HG02840 (cell line): Measurements from ENCODE around the gene CD300LD.

Source experiments
- ATAC-seq: cut with Tn5 transposase; IDR thresholded peaks from one replicate; pipeline ENCODE4 v1.9.1; 2021; ENCODE audit warnings: mild to moderate bottlenecking, moderate library complexity, moderate number of reproducible peaks; ENCODE audit not compliant: unreplicated experiment, low FRiP score

The CD300LD gene

DNA sequence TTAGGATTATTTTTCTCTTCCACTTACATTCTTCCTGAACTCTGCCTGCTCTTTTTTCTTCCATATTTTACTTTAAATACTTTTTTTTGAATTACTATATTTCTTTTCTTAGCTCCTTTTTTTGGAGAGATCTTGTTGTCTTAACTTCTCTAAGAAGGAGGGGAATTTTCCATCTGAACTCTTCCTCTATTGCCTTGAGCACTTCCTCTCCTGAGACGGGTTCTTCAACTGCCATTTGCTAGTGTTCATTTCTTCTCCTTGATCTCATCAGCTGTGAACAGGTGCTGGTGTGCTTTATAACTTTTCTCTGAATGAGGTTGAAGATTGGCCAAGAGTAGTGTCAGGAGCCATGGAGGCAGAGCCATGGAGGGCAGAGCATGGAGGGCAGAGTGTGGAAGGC is 15.1 kb upstream of the CD300LD start:
- ATAC-seq: no peak

DNA sequence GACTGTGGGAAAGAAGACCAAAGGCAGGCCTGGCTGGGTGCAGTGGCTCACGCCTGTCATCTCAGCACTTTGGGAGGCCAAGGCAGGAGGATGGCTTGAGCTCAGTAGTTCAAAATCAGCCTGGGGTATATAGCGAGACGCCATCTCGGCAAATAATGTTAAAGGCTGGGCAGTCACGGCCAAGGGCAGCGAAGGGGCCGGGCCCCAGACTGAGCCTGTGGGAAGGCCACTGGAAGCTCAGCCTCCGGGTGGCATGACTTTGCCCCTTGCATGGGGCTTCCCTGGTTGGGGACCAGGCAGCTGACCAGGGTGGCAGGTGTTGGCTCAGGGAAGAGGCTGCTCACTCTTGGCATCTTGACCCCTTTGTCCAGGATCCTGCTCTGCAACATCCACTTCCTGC is 14.0 kb upstream of the CD300LD start:
- no peak for ATAC-seq

DNA sequence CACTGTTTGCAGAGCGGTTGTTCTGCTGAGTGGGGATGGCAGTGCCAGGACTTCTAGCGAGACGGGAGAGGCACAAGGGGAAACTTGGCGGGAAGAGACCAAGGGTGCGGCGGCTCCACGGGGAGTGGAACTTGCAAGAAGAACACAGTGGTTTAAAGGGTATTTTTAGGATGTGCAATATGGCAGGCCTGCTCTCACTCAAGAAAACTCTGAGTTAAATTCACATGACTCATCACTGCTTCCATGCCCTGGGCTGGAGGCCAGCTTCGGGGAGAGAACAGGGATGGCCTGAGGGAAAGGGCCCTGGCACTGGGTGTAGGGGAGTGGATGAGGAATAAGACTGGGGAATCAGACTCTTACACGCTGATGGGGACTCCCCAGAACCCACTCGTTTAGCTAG is 13.3 kb upstream of the CD300LD start:
- no peak for ATAC-seq

DNA sequence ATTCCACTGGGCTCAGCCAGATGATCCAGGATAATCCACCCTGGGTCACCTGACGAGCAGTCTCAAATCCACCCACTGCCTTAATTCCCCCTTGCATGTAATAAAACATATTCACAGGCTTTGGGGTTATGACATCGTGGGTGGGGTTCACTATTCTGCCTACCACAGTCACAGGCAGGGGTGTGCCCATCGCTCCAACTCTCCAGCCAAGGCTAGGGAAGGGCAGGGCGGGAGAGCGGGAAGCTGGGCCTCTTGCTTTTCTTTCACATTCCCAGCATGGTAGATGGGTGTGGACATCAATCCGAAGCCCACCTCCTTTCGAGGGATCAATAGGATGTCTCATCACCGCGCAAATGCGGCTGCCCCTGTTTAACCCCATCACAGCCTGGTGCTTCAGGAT is 12.7 kb upstream of the CD300LD start:
- no peak for ATAC-seq

DNA sequence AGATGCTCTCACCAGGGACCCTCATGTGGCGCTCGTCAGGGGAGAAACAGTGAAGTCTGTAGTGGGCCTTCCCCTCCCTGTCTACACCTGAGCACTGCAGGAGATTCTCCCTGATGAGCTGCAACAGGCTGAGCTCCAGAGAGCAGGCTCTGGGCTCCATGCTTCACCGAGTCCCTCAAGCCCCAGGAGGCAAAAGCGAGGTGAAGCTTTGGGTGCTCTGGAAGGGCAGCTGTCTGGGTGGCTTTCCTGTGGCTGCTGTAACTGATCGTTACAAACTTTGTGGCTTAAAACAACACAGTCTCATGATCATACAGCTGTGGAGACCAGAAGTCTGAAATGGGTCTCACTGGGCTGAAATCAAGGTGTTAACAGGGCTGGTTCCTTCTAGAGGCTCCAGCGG is 12.1 kb upstream of the CD300LD start:
- ATAC-seq: no peak

DNA sequence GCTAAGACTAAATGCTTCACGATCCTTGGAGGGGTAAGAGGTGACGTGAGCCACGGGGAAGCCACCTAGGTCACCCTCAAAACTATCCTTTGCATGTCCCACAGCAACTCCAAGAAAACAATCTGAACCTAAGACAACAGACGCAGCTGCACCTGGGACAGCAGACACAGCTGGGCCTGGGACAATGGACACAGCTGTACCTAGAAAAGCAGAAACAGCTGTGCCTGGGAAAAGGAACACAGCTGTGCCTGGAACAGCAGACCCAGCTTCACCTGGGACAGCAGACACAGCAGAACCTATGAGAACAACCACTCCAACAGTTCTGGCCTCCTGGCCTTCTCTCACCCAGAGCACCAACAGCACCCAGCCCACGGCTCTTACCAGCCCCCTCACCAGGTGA is 11.7 kb upstream of the CD300LD start:
- no peak for ATAC-seq

DNA sequence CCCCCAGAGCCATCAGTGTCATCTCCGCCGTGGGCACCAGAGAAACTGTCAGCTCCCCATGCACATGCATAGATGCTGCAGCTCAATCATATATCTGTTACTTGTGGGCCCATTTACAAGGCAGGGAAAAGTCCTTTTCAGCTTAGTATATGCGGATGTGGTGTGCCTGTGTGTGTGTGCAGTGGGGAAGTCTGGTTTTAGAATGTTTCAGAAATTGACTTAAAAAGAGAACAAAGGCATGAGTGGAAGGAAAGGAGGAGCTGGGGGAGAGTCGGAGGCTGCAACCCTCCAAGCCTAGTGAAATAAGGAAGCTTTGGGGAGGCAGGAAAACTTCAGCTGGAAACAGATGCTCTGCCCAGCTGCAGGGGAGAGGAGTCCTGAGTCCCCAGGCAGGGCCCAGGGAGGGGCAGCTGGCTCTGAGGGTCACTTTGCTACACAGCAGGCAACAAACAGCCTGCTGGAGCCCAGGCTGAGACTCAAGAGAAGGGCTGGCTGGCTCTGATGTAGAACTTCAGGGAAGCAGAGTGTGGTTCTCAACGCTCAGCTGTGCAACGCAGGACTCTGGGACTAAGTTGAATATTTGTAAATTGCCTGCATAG is 11.1 kb upstream of the CD300LD start:
- no peak for ATAC-seq

DNA sequence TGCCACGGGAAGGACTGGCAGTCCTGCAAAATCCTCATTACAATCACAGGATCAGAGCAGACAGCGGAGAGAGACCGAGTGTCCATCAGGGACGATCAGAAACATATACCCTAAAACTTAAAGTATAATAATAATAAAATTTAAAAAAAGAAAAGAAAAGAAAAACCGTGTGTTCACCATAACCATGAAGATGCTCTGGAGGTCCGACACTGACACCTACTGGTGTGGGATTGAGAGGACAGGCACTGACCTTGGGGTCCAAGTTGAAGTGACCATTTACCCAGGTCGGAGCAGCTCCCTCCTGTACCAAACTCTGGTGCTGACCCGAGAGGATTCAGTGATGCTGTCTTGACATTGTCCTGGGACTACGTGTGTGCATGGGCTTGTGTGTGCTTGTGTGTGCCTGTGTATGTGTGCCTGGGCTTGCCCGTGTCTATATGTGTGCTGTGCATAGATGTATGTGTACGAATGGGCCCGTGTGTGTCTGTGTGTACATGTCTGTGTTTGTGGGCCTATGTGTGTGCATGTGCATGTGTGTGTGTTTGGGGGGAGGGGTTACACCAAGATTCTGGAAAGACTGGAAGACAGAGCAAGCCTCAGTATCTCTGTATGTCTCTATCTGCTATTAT is 10.0 kb upstream of the CD300LD start:
- ATAC-seq: no peak

DNA sequence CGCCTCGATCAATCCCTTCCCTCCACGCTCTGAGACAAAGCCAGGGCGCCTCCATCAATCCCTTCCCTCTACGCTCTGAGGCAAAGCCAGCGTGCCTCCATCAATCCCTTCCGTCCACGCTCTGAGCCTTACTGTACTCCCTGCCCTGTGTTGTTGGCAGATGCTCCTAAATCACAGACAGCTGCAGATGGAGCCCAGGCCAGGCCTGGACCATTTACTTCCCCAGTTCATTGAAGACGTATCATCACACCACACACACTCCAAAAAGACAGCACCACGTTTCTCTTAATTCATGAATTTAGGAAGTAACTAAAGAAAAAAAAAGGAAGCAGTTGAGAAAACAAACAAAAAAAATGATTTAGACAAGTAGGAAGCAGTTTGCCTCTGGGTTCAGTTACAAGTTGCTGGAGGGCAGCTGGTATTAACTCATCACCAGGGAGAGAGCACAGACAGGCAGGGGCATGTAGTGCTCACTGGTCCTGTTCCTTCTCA is 7.4 kb upstream of the CD300LD start:
- ATAC-seq: no peak

DNA sequence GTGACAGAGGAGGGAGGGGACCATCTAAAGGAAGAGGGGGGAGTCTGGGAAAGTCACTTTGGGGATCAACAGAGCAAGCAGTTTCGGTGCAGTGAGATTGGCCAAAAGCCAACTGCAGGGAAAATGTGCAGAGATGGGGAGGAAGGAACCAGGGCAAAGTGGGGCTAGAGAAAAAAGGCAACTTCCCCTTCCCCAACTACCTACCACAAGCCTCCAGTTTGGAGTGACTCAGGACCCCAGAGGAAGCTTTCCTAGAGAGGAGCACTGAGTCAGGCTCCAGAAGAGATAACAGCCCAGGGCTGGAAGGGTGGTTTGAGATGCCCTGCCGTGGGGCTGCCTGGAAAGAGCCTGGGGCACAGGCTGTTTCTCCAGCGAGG is 6.9 kb upstream of the CD300LD start:
- ATAC-seq: no peak

DNA sequence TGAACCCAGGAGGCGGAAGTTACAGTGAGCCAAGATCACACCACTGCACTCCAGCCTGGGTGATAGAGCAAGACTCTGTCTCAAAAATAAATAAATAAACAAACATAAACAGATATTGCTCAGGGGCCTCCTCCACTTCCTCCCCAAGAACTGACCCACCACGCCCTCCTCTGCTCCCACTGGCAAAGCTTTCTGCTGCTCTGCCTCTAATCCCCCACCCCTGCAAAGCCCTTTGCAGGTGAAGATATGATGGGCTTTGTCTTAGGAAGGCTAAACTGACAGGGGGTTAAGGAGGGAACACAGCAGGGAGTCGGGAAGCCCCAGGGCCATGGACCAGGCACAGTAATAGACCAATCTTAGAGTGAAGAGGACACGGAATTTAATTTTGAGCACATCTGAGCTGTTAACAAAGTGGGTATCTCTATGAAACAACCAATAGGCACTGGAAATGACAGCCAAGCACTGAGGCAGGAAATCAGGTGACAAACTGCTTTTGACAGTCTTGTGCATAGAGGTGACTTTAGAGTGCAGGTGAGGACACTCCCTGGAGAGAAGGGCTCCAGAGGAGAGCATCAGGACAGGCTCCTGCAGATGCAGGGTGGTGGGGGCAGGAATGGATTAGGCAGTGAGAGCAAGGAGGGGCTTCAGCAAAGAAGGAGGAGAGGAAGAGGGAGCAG is 6.4 kb upstream of the CD300LD start:
- no peak for ATAC-seq

DNA sequence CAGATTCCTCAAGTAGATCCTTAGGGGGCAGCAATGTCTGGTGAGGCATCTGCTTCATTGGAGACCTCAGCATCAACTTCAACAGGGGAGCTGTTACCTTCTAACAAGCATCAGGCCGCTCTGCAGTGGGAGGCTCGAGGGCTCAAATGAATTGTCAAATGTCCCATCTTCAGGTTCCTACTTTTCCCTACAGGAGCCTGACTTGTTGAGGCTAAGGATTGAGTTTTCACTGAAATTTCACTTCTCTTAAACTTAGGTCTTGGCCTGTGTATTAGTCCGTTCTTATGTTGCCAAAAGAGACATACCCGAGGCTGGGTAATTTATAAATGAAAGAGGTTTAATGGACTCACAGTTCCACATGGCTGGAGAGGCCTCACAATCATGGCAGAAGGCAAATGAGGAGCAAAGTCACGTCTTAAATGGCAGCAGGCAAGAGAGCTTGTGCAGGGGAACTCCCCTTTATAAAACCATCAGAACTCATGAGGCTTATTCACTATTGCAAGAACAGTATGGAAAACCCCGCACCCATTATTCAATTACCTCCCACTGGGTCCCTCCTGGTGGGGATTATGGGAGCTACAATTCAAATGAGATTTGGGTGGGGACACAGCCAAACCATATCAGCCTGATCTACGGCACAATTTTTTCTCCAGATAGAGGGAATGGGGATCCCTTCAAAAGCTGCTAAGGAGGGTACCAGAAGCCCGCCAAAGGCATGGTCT is 5.1 kb upstream of the CD300LD start:
- no peak for ATAC-seq

DNA sequence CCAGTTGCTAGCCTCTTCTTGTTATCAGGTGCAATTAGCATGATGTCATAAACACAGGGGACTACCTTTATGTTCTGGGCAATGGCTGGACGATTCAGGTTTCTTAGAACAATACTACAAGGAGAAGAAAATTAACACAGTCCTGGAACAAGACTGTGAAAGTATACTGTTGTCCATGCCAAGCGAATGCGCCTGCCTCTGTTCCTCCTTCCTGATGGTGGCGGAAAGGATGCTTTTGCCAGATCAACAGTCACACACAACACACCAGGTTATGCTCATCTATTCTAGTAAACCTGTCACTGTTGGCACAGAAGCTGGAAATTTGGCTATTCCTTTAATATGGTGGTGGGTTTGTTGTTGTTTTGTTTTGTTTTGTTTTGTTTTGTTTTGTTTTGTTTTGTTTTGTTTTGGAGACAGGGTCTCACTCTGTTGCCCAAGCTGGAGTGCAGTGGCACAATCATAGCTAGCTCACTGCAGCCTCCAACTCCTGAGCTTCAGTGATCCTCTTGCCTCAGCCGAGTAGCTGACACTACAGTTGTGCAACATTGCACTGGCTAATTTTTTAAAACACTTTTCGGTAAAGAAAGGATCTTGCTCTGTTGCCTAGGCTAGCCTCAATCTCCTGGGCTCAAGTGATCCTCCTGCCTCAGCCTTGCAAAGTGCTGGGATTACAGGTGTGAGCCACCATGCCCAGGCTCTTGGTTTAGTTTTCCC is 3.1 kb upstream of the CD300LD start:
- no peak for ATAC-seq

DNA sequence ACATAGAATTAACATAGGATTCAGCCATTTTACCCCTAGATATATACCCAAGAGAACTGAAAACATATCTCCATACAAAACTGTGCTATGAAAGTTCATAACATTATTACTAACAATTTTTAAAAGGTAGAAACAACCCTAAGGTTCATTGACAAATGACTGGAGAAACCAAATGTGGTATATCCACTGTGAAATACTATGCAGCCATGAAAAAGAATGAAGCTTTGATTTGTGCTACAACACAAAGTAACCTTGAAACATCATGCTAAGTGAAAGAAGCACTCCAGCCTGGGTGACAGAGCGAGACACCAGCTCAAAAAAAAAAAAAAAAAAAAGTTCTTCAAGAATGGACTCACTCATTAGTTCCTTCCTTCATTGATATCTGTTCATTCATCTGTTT is 580 bp downstream of the CD300LD start:
- ATAC-seq: no peak

DNA sequence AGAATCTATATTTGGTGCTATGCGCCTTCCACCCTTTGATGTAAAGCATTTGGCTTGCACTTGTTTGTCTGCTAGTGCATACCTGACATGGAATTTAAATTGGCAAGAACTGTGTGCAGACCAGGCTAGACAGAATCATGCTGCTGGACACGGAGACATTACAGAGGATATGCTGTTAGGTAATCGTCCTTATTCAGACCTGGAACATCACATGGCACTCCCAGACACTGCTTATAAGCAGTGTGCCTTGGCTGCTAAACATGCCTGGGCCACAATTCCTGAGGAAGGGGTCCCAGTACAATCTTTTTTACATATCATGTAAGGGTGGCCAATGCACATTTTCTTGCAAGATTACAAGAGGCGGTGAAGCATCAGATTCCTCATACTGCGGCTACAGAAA is 6.4 kb downstream of the CD300LD start:
- no peak for ATAC-seq

DNA sequence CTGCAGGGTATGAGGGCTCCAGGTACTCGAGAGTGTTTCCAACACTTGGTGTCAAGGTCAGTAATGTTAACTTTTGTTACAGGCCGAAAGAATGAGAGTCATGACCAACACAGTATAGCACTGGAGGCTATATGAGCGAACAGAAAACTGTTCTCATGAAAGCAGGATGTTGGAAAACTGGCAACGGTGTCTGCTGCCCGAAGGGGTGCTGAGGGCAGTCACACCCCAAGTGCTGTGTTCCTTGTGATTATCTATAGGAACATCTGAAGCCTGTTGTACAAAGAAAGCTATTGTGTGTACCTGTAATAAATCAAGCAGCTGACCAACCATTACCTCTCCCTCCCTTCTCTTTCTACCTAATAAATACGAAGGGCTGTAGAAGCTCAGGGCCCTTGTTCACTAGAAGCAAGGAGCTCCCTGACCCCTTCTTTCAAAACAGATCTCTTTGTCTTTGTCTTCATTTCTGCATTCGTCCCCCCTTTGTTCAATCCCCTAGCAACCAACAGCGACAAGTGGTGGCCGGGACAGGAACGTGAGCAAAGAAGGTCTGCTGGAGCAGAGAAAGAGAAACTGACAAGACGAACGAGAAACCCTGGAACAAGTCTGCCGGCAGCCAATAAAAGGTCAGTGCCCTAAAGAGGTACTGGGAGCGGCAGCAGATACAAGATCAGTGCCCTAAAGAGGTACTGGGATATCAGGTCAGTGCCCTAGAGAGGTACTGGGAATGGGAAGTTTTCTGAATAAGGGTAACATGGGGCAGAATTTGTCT is 7.6 kb downstream of the CD300LD start:
- ATAC-seq: no peak

DNA sequence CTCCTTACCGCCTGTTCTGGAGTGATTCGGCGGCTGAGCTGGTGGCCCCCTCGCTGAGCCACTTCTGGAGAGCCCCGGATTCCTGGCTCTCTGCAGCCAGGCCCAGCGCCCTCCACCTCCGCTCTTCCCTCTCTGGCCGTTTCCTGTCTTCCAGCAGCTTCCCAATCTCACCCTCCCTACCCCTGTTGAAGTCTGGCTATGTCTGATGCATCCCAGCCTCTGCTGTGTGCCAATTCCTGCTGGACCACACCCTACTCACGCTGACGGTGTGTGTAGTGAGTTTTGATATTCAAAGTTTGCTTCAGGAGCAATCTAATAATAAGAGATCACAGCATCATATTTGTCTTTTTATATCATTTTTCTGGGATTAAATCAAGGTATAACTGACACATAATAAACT is 9.4 kb downstream of the CD300LD start:
- ATAC-seq: no peak

DNA sequence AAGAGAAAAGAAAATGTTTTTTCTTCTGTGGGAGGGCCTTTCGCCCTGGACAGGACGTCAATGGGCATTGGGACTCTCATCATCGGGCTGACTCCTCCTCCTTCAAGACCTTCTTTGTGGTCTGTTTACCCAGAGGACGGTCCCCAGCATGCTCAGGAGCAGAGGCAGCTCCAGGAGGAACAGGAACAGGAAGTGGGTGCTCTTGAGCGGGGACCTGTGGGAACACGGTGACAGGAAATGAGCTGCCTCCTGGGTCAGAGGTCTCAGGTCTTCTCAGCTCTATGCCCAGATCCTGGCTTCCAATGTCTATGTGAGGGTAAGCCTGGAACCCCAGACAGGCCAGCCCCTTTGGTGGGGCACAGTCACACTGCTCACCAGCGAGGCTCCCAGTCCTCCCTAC is 12.2 kb downstream of the CD300LD start:
- ATAC-seq: no peak

DNA sequence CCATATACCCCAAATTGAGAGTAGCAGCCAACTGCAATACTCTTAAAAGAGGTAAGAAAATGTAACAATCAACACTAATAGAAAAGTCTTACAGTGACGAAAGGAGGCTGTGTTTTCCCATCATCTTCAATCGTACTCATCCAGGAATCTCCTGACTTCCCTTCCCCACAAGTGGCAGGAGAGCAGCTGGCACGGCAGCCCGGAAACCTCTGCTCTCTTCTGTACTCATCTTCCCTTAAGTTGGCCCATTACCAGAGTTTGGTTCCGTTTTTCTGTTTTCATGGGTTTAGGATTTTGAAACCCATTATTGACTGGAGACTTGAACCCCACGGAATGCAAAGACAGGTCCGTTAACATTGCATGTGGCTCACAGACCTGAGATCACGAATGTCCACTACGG is 13.1 kb downstream of the CD300LD start:
- no peak for ATAC-seq

DNA sequence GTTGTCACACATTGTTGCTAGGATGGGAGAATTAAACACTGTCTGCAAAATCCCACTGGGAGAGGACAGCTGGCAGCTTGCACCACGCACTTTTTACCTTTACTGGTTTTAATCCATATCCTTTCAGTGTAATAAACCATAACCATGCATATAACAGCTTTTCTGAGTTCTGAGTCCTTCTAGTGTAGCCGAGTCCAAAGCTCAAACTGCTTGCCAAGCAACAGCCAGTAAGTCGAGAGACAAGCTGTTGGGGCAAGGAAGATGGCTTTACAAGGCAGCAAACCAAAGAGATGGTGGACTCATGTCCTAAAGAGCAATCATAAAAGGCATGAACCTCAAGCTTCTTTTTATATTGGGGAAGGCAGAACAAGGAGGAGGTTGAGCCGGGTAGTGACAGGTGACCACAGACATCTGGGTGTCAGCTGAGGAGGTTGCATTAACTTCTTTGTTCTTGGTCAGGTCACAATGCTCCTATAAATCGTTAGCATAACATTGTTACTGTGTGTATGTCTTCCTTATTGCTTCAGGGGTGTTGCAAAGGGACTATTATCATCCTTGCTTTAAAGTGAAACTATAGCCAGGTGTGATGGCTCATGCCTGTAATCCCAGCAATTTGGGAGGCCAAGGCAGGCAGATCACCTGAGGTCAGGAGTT is 17.5 kb downstream of the CD300LD start:
- ATAC-seq: no peak
